Karpas-422 (cell line): ENCODE data around the gene MBD3. TPM values are rescaled to one million over a fixed set of nuclear protein-coding genes. Genes with fewer than 3 reads are reported as not detected.
A peak's percentile ranks its signal among the peaks of the same experiment; 100 is the strongest.
"Not testable (repeated sequence)": the region's sequence is repeated elsewhere in the genome, so short reads cannot be mapped to it uniquely, and the experiment has no call there.

Source experiments
- DNase-seq: peaks from one replicate; pipeline ENCODE4 v3.0.0-alpha.2; 2015
- H2AFZ ChIP-seq: fragments of 200-600 bp; sonication (generic); 2 replicates; pipeline ENCODE4 v1.6.1; 2014; ENCODE audit warnings: antibody characterized with exemption, low read length, mixed read lengths
- H3K27ac ChIP-seq: fragments of 200-600 bp; sonication (generic); 2 replicates; pipeline ENCODE4 v1.5.1; 2014; ENCODE audit warnings: mild to moderate bottlenecking, low read length, moderate library complexity
- H3K27me3 ChIP-seq: fragments of 200-600 bp; sonication (generic); 2 replicates; pipeline ENCODE4 v1.6.1; 2014; ENCODE audit warnings: low read length, mixed read lengths
- H3K36me3 ChIP-seq: fragments of 200-600 bp; sonication (generic); 2 replicates; pipeline ENCODE4 v1.6.1; 2014; ENCODE audit warnings: low read length, mixed read lengths; ENCODE audit not compliant: insufficient read depth
- H3K4me1 ChIP-seq: fragments of 200-600 bp; sonication (generic); 2 replicates; pipeline ENCODE4 v1.6.1; 2014; ENCODE audit warnings: mild to moderate bottlenecking, low read length, mixed read lengths
- H3K4me2 ChIP-seq: fragments of 200-600 bp; sonication (generic); 2 replicates; pipeline ENCODE4 v1.6.1; 2014; ENCODE audit warnings: low read length, low read depth, mild to moderate bottlenecking; ENCODE audit not compliant: poor library complexity, severe bottlenecking
- H3K4me3 ChIP-seq: fragments of 200-600 bp; sonication (generic); 2 replicates; pipeline ENCODE4 v1.5.1; 2014; ENCODE audit warnings: mild to moderate bottlenecking, antibody characterized with exemption, low read length, mixed read lengths
- H3K79me2 ChIP-seq: fragments of 200-600 bp; sonication (generic); 2 replicates; pipeline ENCODE4 v1.6.1; 2014; ENCODE audit warnings: mild to moderate bottlenecking, low read length, mixed read lengths
- H3K9ac ChIP-seq: fragments of 200-600 bp; sonication (generic); 2 replicates; pipeline ENCODE4 v1.6.0; 2014; ENCODE audit warnings: low read length
- H3K9me2 ChIP-seq: fragments of 200-600 bp; sonication (generic), shearing (Covaris generic); replicated peaks from 2 replicates; pipeline ENCODE4 v1.6.0; 2014; ENCODE audit warnings: mild to moderate bottlenecking, low read length, moderate library complexity; ENCODE audit not compliant: insufficient read depth
- H3K9me3 ChIP-seq: fragments of 300-700, 200-600 bp; sonication (generic); 2 replicates; pipeline ENCODE4 v1.6.1; 2014; ENCODE audit warnings: low read length, mixed read lengths
- H4K20me1 ChIP-seq: fragments of 200-600 bp; sonication (generic); 2 replicates; pipeline ENCODE4 v1.6.1; 2014; ENCODE audit warnings: mild to moderate bottlenecking, antibody characterized with exemption, low read length, low read depth; ENCODE audit not compliant: insufficient read depth
- total RNA-seq: library from RNA; depleted of rRNA; stranded (reverse); fragments of >200 nt; shearing (Covaris generic); gene quantifications from 2 replicates; pipeline ENCODE4 v1.2.3, GENCODE V29; 2014; ENCODE audit warnings: low replicate concordance; rRNA removed

The MBD3 gene
- total RNA-seq = 42.2 and 124 TPM in 2 replicates

- peak within 1 kb of the TSS; percentile 88 for H3K4me2 ChIP-seq
- H3K9me2 ChIP-seq = no peaks in the 10 kb centered on the region
- peaks cover 20% of the 10 kb centered on the region for H3K4me1 ChIP-seq
- DNase-seq = peak; percentile 97
- no peaks in the 10 kb centered on the region for H3K9me3 ChIP-seq
- peaks cover 11% of the 10 kb centered on the region for H4K20me1 ChIP-seq
- H3K79me2 ChIP-seq = peaks cover 39% of the 10 kb centered on the region
- peak within 1 kb of the TSS; percentile 100 for H3K9ac ChIP-seq
- H2AFZ ChIP-seq = peak within 1 kb of the TSS; percentile 32; the same call in 1 of the 2 replicates
- H3K27me3 ChIP-seq = no peaks in the 10 kb centered on the region
- H3K4me3 ChIP-seq = peak within 1 kb of the TSS; percentile 89
- H3K36me3 ChIP-seq = peaks cover 6% of the 10 kb centered on the region; the same call in 1 of the 2 replicates
- peak within 1 kb of the TSS; percentile 95 for H3K27ac ChIP-seq
Measured at GRCh38 chr19:1592755-1593500, at the start of gene MBD3. Gene MBD3, minus strand, starts transcription at chr19:1592865. Its CDS starts 234 bp downstream, at chr19:1592631.

GRCh38 chr19:1640893-1641448 lies 48.3 kb upstream of the MBD3 start:
- H3K27me3 ChIP-seq, DNase-seq, H3K9me2 ChIP-seq, H3K27ac ChIP-seq, H3K9me3 ChIP-seq, H3K4me1 ChIP-seq, H3K4me3 ChIP-seq, H3K9ac ChIP-seq, H2AFZ ChIP-seq, H3K4me2 ChIP-seq: not testable (repeated sequence)
- peaks cover 21% of the 10 kb centered on the region; the same call in 1 of the 2 replicates for H4K20me1 ChIP-seq
- peaks cover 36% of the 10 kb centered on the region for H3K36me3 ChIP-seq
- peaks cover 64% of the 10 kb centered on the region for H3K79me2 ChIP-seq

- no peak for DNase-seq
- Histone ChIP-seq H3K9me2 (no peaks in the 10 kb centered on the region), H2AFZ (no peak overlapping the region), H3K36me3 (peaks cover 23% of the 10 kb centered on the region), H3K9ac (no peak overlapping the region), H3K27me3 (no peaks in the 10 kb centered on the region), H4K20me1 (peaks cover 45% of the 10 kb centered on the region; the same call in 1 of the 2 replicates), H3K4me3 (no peak overlapping the region), H3K4me2 (no peak overlapping the region), H3K27ac (no peak overlapping the region), H3K79me2 (peaks cover 67% of the 10 kb centered on the region), H3K4me1 (no peaks in the 10 kb centered on the region), H3K9me3 (no peaks in the 10 kb centered on the region)
Measured at GRCh38 chr19:1636325-1637236, 43.9 kb upstream of the MBD3 start.

GRCh38 chr19:1634938-1635243 lies 42.2 kb upstream of the MBD3 start:
- Histone ChIP-seq H3K4me2 (no peak overlapping the region), H3K9me2 (no peaks in the 10 kb centered on the region), H3K4me3 (no peak overlapping the region), H3K27ac (no peak overlapping the region), H3K36me3 (peaks cover 22% of the 10 kb centered on the region), H3K4me1 (no peaks in the 10 kb centered on the region), H3K27me3 (no peaks in the 10 kb centered on the region), H3K9me3 (no peaks in the 10 kb centered on the region), H3K79me2 (peaks cover 54% of the 10 kb centered on the region), H2AFZ (no peak overlapping the region), H4K20me1 (peaks cover 59% of the 10 kb centered on the region; the same call in 1 of the 2 replicates), H3K9ac (no peak overlapping the region)
- DNase-seq = no peak

GRCh38 chr19:1634242-1634937 lies 41.7 kb upstream of the MBD3 start:
- Histone ChIP-seq H3K4me2 (no peak overlapping the region), H3K36me3 (peaks cover 17% of the 10 kb centered on the region), H3K27ac (no peak overlapping the region), H4K20me1 (peaks cover 58% of the 10 kb centered on the region; the same call in 1 of the 2 replicates), H3K27me3 (no peaks in the 10 kb centered on the region), H3K4me3 (no peak overlapping the region), H3K9ac (no peak overlapping the region), H3K4me1 (no peaks in the 10 kb centered on the region), H2AFZ (no peak overlapping the region), H3K9me3 (no peaks in the 10 kb centered on the region), H3K79me2 (peaks cover 49% of the 10 kb centered on the region), H3K9me2 (no peaks in the 10 kb centered on the region)
- peak; percentile 69 for DNase-seq

GRCh38 chr19:1633269-1633826 lies 40.7 kb upstream of the MBD3 start:
- no peak for DNase-seq
- Histone ChIP-seq H3K4me3 (no peak overlapping the region), H2AFZ (no peak overlapping the region), H3K9ac (no peak overlapping the region), H3K36me3 (peaks cover 8% of the 10 kb centered on the region; the same call in 1 of the 2 replicates), H3K27ac (no peak overlapping the region), H3K27me3 (no peaks in the 10 kb centered on the region), H4K20me1 (peaks cover 49% of the 10 kb centered on the region; the same call in 1 of the 2 replicates), H3K79me2 (peaks cover 40% of the 10 kb centered on the region), H3K4me1 (no peaks in the 10 kb centered on the region), H3K9me3 (no peaks in the 10 kb centered on the region), H3K9me2 (no peaks in the 10 kb centered on the region), H3K4me2 (no peak overlapping the region)

- Histone ChIP-seq H3K27ac (no peak overlapping the region), H2AFZ (no peak overlapping the region), H3K9me2 (no peaks in the 10 kb centered on the region), H3K79me2 (peaks cover 33% of the 10 kb centered on the region), H3K36me3 (peaks cover under 1% of the 10 kb centered on the region; the same call in 1 of the 2 replicates), H3K4me1 (no peaks in the 10 kb centered on the region), H3K9ac (no peak overlapping the region), H3K9me3 (no peaks in the 10 kb centered on the region), H4K20me1 (peaks cover 44% of the 10 kb centered on the region; the same call in 1 of the 2 replicates), H3K4me2 (no peak overlapping the region), H3K27me3 (no peaks in the 10 kb centered on the region), H3K4me3 (no peak overlapping the region)
- no peak for DNase-seq
Measured at GRCh38 chr19:1632462-1633268, 40.0 kb upstream of the MBD3 start.
